OCI-LY3 (cell line): ENCODE measurements around the gene SERPINA12.

Experiments used
- EZH2phosphoT487 ChIP-seq: fragments of 200-600 bp; shearing (Covaris generic); IDR thresholded peaks from 2 replicates; pipeline ENCODE4 v1.6.1; 2018; ENCODE audit warnings: antibody characterized with exemption, mixed run types, low read depth
- TF ChIP-seq, protein P1 (sequence below): fragments of 200-600, 300-600 bp; sonication (generic); IDR thresholded peaks from 2 replicates; pipeline ENCODE4 v1.5.1; 2014; ENCODE audit warnings: antibody characterized with exemption, low read length, low read depth

DNA sequence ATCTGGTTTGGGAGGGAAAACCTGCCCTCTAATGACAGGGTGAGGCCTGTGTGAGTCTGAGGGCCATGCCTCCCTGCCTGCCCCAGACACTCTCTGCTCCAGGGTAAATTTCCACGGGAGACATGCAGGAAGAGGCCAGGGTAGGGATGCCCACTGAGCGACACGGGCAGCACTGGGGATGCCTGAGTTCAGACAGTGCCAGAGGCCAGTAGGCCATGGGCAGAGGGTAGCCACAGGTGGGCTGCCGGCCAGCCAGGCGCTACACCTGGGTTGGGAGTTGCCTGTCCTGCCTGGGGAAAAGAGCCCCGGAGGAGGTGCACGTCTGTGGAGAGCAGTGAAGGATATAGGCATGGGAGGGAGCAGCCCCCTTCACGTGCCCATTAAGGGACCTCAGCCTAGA lies 3.6 kb downstream of the SERPINA12 start:
- TF ChIP-seq, protein P1, sequence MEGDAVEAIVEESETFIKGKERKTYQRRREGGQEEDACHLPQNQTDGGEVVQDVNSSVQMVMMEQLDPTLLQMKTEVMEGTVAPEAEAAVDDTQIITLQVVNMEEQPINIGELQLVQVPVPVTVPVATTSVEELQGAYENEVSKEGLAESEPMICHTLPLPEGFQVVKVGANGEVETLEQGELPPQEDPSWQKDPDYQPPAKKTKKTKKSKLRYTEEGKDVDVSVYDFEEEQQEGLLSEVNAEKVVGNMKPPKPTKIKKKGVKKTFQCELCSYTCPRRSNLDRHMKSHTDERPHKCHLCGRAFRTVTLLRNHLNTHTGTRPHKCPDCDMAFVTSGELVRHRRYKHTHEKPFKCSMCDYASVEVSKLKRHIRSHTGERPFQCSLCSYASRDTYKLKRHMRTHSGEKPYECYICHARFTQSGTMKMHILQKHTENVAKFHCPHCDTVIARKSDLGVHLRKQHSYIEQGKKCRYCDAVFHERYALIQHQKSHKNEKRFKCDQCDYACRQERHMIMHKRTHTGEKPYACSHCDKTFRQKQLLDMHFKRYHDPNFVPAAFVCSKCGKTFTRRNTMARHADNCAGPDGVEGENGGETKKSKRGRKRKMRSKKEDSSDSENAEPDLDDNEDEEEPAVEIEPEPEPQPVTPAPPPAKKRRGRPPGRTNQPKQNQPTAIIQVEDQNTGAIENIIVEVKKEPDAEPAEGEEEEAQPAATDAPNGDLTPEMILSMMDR, result no peak
- no peak for TF ChIP-seq EZH2phosphoT487
